Measurements from ENCODE around the gene SMIM23. TPM values are rescaled to one million over a fixed set of nuclear protein-coding genes. Genes with fewer than 3 reads are reported as not detected.

The SMIM23 gene
- total and polyA plus RNA-seq, 4 donors = not detected

- Histone ChIP-seq H3K4me3 (no peak overlapping the region), H3K4me1 (ENCODE audit: control insufficient read depth in 5 of 5, insufficient read depth in 5 of 5, low read length in 5 of 5) (peaks cover 0 to 3% (median 0%) of the 10 kb centered on the region in 5 donors), H3K27ac (ENCODE audit: low read depth in 1 of 2, low read length in 1 of 2) (no peak overlapping the region), H3K9ac (ENCODE audit: insufficient read depth in 1 of 2, low read length in 2 of 2) (no peak overlapping the region), H3K9me3 (ENCODE audit: control insufficient read depth in 4 of 4, insufficient read depth in 3 of 4, low read length in 3 of 4) (peaks cover 0 to 2% (median 0%) of the 10 kb centered on the region in 4 donors), H3K27me3 (ENCODE audit: control insufficient read depth in 3 of 3, insufficient read depth in 3 of 3, low read length in 2 of 3) (no peaks in the 10 kb centered on the region), H3K36me3 (ENCODE audit: control insufficient read depth in 4 of 4, insufficient read depth in 4 of 4, low read length in 4 of 4) (no peaks in the 10 kb centered on the region)
- ATAC-seq (ENCODE audit: insufficient read depth, low FRiP score) (no peak), DNase-seq (peak in 1 of 3 donors; percentile 25)
- WGBS, 2 donors = 86 to 89% methylated on average over 6 of the region's 6 CpGs
- no peak for TF ChIP-seq CTCF (IDR thresholded peaks at IDR 0.05; ENCODE audit: control extremely low read depth, extremely low read depth)
Measured at GRCh38 chr5:171748720-171749119, 36.9 kb upstream of the SMIM23 start.

GRCh38 chr5:171749365-171749764, 36.3 kb upstream of the SMIM23 start:
- ATAC-seq (ENCODE audit: insufficient read depth, low FRiP score) = no peak
- 81 to 87% methylated on average over 3 of the region's 3 CpGs for WGBS, 2 donors
- H3K4me3 ChIP-seq = no peak overlapping the region
- H3K9ac ChIP-seq (ENCODE audit: insufficient read depth in 1 of 2, low read length in 2 of 2) = no peak overlapping the region
- no peak overlapping the region for H3K27ac ChIP-seq (ENCODE audit: low read depth in 1 of 2, low read length in 1 of 2)
- peaks cover 0 to 2% (median 0%) of the 10 kb centered on the region in 4 donors for H3K9me3 ChIP-seq (ENCODE audit: control insufficient read depth in 4 of 4, insufficient read depth in 3 of 4, low read length in 3 of 4)
- no peak for DNase-seq
- H3K27me3 ChIP-seq (ENCODE audit: control insufficient read depth in 3 of 3, insufficient read depth in 3 of 3, low read length in 2 of 3) = no peaks in the 10 kb centered on the region
- TF ChIP-seq CTCF (IDR thresholded peaks at IDR 0.05; ENCODE audit: control extremely low read depth, extremely low read depth) = no peak
- H3K36me3 ChIP-seq (ENCODE audit: control insufficient read depth in 4 of 4, insufficient read depth in 4 of 4, low read length in 4 of 4) = no peaks in the 10 kb centered on the region
- H3K4me1 ChIP-seq (ENCODE audit: control insufficient read depth in 5 of 5, insufficient read depth in 5 of 5, low read length in 5 of 5) = peaks cover 0 to 3% (median 0%) of the 10 kb centered on the region in 5 donors

GRCh38 chr5:171750311-171750788, 35.3 kb upstream of the SMIM23 start:
- Histone ChIP-seq H3K4me1 (ENCODE audit: control insufficient read depth in 5 of 5, insufficient read depth in 5 of 5, low read length in 5 of 5) (peaks cover 0 to 3% (median 0%) of the 10 kb centered on the region in 5 donors), H3K4me3 (no peak overlapping the region), H3K27me3 (ENCODE audit: control insufficient read depth in 3 of 3, insufficient read depth in 3 of 3, low read length in 2 of 3) (no peaks in the 10 kb centered on the region), H3K36me3 (ENCODE audit: control insufficient read depth in 4 of 4, insufficient read depth in 4 of 4, low read length in 4 of 4) (no peaks in the 10 kb centered on the region), H3K27ac (ENCODE audit: low read depth in 1 of 2, low read length in 1 of 2) (no peak overlapping the region), H3K9me3 (ENCODE audit: control insufficient read depth in 4 of 4, insufficient read depth in 3 of 4, low read length in 3 of 4) (no peaks in the 10 kb centered on the region), H3K9ac (ENCODE audit: insufficient read depth in 1 of 2, low read length in 2 of 2) (no peak overlapping the region)
- no peak for TF ChIP-seq CTCF (IDR thresholded peaks at IDR 0.05; ENCODE audit: control extremely low read depth, extremely low read depth)
- WGBS, 2 donors = 75 to 83% methylated on average over 6 of the region's 6 CpGs
- ATAC-seq (ENCODE audit: insufficient read depth, low FRiP score) = peak; percentile 43
- DNase-seq = peak in 2 of 3 donors; percentile 15 to 27

- DNase-seq (no peak), ATAC-seq (ENCODE audit: insufficient read depth, low FRiP score) (no peak)
- peaks cover 0 to 3% (median 0%) of the 10 kb centered on the region in 5 donors for H3K4me1 ChIP-seq (ENCODE audit: control insufficient read depth in 5 of 5, insufficient read depth in 5 of 5, low read length in 5 of 5)
- H3K4me3 ChIP-seq = no peak overlapping the region
- no peaks in the 10 kb centered on the region for H3K36me3 ChIP-seq (ENCODE audit: control insufficient read depth in 4 of 4, insufficient read depth in 4 of 4, low read length in 4 of 4)
- no peak overlapping the region for H3K27ac ChIP-seq (ENCODE audit: low read depth in 1 of 2, low read length in 1 of 2)
- WGBS, 2 donors = 54 to 76% methylated on average over 5 of the region's 5 CpGs
- TF ChIP-seq CTCF (IDR thresholded peaks at IDR 0.05; ENCODE audit: control extremely low read depth, extremely low read depth) = no peak
- no peak overlapping the region for H3K9ac ChIP-seq (ENCODE audit: insufficient read depth in 1 of 2, low read length in 2 of 2)
- H3K27me3 ChIP-seq (ENCODE audit: control insufficient read depth in 3 of 3, insufficient read depth in 3 of 3, low read length in 2 of 3) = no peaks in the 10 kb centered on the region
- no peaks in the 10 kb centered on the region for H3K9me3 ChIP-seq (ENCODE audit: control insufficient read depth in 4 of 4, insufficient read depth in 3 of 4, low read length in 3 of 4)
Measured at GRCh38 chr5:171755354-171755821, 30.2 kb upstream of the SMIM23 start.

All from lung (tissue), 12 donors.